GM18526 (cell line): ENCODE data around the gene XK.

Source experiments
- POLR2A ChIP-seq: IDR thresholded peaks from 3 replicates; pipeline ENCODE4 v1.6.1; 2011; ENCODE audit not compliant: insufficient read length; ENCODE audit errors: extremely low read depth

XK gene

DNA sequence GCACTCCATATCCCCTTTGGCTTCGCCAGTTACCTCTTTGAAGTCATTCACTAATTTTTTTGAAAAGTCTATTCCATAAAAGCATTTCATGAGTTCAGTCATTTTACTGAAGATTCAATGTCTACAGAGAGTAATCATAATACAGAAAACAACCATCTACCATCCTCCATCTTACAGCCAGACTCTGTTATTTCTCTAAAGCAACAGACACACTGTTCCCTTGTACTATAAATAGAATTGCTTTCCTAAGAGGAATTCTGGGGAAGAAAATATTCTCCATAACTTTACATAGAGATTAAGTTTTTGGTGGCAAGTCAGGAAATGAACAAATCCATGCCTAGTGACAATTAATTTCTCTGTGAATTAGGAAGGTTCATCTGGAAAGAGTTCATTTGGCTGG, 37.0 kb downstream of the XK start:
- TF ChIP-seq POLR2A = no peak

DNA sequence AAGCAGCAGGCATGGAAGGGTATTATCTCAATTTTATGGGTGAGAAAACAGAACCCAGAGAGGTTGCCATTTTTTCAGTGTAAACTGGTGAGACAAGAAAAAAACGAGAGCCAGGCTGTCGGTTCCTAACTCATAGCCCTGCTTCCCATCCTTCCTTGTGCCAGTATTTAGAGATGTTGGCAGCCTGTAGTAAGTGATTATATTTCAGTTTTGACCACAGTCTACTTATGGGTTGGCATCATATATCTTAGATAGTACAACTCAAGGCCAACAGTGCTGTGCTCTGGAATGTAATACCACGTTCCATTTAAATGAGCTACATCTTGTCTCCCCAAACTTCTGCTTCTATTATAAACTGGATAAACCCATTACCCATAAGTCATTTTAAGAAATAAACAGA, 40.8 kb downstream of the XK start:
- no peak for TF ChIP-seq POLR2A

DNA sequence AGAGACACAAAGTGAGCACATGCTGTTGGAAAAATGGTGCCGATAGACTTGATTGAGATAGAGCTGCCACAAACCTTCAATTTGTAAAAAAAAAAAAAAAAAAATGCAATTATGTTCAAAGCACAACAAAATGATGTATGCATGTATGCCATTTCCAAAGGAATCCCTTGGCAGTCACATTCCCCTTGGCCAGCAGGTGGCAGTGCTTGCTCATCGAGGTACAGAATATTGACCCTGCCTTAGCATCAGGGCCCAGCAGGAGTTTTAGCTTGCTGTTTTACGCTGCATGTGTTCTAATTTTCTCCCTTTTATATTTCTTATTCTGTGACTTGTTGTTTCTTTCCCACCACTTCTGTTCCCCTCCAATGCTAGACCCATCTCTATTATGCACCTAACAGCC, 59.8 kb downstream of the XK start:
- no peak for TF ChIP-seq POLR2A

DNA sequence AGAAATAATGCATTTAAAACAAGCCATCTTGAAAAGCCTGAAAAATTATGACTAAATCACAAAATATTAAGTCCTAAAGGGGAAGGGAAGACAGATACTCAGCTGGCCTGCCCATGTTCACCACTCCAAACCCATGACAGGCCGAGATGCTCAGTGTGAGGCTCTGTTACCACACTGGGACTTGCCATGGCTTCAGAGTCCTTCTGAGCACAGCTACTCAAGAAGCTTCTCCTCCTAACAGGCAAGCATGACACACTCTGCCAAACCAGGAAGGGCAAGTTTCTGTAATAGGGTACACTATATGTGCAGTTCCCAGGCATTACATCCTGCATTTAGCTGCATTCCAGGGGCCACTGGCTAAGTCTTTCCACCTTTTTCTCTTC, 60.2 kb downstream of the XK start:
- TF ChIP-seq POLR2A = no peak

DNA sequence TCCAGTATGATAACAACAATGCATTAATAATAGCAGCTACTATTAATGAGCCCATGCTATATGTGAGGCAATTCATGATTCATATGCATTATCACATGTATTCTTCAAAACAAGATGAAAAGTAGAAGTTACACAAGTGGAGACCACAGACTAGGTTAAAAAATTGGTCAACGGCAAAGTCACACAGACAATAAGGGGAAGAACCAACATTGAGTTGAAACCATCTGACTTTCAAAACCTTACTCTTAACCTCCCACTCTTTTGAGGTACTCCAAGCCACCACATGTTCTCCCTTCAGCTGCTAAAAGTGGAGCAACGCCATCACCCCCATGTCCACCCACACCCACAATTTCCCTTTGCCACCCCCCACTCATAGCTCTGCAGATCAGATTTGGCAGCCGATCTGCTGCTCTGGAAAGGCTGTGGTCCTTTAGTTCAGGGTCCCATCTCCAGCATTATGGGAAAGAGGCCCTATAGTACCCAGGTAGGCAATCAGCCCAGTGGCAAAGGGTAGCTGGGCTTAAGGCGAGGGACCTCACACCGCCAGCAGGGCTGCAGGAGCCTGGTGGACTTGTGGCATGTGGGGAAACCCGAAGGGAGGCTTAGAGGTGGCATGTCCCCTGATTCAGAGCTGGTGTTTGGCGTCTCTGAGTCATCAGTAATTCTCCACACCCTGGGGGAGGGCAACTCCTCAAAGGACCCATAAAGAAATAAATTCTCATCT, 60.8 kb downstream of the XK start:
- TF ChIP-seq POLR2A = no peak

DNA sequence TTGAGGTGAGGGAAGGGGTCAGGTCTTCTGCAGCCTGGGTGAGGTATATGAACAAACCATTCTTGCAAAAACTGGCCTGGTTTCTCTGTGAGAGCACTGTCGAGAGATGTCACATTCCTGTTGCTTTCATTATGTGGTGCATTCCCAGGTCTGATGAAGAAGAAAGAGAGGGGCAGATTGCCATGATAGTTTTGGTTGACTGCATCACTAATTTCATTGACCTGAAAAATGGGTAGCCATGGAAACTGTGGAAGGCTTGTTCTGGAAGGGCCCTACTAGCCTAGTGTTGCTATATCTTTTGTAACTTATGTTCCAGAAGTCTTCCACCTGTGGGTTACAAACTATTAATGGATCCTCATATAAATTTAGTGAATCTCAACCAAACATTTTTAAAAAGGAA, 61.4 kb downstream of the XK start:
- TF ChIP-seq POLR2A = no peak

DNA sequence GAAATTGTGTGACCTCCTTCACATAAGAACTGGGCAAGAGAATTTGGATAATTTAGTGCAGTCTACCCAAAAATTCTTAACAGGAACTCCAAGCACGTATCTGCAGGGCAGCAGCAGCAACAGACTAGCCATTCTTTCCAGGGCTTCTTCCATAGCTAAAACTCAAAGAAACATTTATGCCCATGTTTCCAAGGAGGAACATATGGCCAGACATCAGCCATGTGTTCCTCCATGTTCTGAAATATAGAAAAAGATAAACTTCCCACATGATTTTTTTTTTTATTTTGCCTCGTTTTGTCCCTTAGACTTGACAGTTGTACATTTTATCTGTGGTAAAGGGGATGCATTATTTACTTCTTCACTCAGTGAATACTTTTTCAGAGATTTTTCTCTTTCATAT, 66.7 kb downstream of the XK start:
- TF ChIP-seq POLR2A = no peak

DNA sequence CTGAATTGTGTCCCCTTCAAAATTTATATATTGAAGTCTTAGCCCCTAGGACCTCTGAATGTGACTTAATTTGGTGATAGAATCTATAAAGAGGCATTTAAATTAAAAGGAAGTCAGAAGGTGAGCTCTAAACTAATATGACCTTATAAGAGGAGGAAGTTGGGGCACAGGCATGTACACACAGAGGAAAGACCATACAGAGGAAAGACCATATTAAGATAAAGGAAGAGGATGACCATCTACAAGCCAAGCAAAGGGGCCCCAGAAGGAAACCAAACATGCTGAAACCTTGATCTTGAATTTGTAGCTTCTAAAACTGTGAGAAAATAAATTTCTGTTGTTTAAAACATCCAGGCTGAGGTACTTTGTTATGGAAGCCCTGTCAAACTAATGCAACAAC, 67.3 kb downstream of the XK start:
- no peak for TF ChIP-seq POLR2A

DNA sequence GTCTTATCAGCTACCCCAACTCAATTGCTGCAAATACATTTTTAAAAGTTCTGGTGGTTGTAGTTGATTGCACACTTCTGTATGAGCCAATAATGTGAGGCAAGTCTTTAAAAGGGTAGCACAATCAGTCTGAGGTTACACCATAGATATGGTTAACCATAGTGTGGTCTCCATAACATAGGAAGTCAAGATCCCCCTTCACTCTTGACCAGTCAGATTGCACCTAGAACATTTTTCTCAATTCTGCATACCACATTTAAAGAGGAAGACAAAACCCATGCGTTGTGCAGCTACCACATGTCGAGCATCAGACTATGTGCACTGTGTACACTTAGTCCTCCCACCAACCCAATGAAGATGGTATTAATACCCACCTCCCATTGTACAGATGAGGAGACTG, 67.8 kb downstream of the XK start:
- TF ChIP-seq POLR2A = no peak

DNA sequence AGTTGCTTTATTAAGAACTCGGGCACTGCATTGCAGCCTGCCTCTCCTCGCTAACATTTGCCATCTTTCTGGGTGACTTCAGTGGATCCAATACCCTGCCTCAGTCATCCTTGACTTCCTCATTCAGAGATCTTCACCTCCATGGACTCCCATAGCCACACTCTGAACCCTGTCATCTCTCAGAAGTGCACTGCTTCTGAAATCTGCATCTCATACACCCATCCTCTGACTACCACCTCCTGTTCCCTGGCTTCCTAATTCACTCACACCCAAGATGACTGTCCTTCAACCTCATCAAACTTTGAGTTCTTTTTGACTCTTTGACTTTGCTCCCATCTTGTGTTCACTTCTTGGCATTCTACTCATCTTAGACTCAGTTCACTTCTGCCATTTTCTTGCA, 68.9 kb downstream of the XK start:
- TF ChIP-seq POLR2A = no peak

DNA sequence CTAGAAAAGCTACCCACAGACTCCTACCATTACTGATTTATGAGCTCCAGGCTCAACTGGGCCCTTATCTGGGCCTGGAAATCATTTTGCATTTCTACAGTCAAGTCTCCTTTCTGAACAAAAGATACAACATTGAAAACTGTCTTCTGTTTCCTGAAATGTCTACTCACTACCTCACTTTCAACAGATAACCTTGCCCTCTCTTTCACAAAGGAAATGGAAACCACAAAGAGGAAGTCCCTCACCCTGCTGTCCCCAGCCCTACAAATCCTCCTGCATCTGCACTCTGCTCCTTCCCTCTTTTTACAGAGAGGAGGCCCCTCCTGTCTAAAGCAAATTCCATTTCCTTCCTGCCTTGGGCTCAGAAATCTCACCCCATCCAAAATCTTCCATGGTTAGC, 69.4 kb downstream of the XK start:
- no peak for TF ChIP-seq POLR2A

DNA sequence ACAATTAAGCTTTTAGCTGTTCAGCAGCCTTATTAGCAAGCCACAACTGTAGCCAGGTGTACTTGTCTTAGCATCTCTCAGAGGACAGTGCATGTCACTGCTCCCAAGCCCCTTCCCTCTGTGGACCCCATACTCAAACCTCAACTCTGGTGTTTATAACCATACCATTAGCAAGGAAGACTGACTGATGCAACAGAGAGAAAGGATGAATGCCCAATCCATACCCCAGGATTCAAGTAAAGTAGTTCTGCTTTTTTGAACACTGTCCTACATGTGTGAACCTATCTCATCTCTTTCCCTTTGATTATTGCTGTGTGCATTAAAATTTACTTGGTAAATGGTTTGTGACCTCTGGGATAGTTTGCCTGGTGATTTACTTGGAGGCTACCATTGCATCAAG, 71.5 kb downstream of the XK start:
- no peak for TF ChIP-seq POLR2A

DNA sequence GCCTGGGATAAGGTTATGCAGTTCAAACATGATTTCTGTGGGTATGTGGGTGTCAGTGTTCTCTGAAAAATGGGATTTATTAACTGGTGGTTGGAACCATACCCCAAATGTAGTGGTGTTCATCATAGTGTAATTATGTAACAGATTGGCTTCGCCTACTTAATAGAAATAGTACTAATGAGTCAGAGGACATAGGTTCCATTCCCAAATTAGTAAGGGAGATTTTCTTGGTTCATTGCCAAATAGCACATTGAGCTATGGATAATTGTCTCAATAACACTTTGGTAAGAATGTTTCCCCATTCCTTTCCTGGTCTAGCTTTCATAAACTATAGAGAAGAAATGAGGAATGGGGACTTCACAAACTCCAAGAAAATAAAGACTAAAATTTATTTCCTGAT, 73.8 kb downstream of the XK start:
- no peak for TF ChIP-seq POLR2A

DNA sequence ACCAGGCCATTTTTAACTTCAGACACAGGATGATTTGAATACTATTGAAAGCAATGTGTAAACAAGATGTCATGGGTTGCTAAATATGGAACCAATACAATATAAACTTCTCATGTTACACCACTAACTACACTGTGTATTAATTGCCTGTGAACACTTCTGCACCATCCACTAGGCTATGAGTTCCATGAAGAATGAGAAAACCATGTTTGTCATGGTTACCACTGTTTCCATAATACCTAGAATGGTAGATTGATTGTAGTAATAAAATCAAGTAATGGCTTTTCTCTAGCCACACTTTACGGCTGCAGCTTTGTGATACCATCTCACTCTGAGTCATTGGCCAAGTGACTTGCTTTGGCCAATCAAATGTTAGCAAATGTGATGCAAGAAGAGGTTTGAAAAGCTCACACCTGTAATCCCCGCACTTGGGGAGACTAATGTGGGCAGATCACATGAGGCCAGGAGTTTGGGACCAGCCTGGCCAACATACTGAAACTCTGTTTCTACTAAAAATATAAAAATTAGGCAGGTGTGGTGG, 74.4 kb downstream of the XK start:
- no peak for TF ChIP-seq POLR2A

DNA sequence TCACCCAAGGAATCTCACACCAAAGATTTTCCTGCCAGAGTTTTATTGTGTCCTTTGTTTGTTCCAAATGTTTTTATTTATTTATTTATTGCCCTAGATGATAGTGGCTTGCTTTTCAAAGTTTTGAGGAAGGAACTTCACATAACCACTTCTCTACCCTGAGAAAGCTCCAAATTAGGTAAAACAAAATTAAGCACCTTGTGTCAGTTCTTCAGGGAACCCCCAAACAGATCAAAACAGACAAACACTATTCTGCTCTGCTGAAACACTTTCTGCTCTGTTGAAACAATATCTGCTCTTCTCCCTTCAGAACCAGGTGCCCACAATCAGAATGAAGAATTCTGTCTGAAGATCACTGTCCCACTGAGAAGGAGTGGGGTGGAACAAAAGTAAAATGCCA, 77.8 kb downstream of the XK start:
- TF ChIP-seq POLR2A = no peak

DNA sequence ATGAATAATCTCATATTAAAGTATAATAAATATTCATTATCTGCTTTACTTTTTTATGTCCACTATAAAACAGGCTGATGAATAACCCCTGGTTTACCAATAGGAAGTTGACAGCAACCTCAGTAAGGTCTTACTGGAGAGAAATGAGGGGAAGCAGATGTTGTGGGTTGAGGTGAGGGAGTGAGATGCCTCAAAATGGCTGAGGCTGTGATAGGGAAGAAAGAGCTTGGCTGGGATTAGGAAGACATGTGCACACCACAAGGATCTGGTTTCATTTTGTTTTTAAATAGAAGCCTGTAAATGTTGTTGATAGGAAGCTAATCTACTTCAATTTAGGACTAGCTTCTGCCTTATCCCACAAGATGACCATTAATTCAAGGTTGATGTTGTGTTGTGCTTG, 79.9 kb downstream of the XK start:
- no peak for TF ChIP-seq POLR2A

DNA sequence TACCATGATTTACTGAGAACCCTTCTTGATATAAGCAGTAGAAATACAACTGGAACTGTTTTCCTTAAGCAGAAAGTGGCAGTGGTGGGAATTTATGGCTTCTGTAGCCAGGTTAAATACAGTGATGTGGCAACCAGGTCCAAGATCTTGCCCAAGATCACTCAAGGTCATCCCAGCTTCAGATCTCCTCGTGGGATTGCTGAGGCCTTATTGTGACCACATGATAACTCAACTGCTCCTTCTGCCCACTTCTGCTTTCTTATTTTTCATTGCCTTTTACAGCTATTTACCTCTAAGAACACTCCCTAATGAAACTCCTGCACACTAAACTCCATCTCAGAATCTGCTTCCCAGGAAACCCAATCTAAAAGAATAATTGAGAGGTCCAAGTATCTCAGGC, 81.8 kb downstream of the XK start:
- no peak for TF ChIP-seq POLR2A

DNA sequence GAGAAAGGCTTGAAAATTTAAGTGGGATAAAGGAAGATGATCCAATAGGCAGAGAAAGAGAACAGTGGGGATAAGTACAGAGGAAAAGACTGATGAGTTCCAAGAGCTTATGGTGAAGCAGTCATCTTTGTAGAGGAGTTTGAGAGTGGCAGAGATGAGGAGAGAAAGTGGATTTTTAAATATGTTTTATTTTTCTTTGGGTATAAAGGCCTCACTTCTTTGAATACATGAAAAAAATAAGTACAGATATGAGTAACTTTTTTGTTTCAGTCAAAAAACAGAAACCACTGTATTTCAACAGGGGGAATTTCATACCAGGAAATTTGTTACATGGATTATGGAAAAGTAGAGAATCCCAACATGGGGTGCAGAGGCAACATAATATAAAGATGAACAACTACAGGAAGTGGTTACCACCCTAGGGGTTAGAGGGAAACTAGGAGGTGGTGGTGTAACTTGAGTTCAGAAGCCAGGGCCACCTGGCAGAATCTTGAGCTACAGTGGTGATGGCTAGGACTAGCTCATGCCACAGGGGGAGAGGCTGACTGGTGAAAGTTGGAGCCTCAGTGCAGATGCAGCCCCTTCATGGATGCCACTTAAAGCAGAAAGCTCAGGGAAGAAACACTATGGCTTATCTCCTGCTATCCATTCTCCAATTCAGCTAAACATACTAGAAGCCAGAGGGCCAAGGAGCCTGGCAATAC, 90.8 kb downstream of the XK start:
- TF ChIP-seq POLR2A = no peak

DNA sequence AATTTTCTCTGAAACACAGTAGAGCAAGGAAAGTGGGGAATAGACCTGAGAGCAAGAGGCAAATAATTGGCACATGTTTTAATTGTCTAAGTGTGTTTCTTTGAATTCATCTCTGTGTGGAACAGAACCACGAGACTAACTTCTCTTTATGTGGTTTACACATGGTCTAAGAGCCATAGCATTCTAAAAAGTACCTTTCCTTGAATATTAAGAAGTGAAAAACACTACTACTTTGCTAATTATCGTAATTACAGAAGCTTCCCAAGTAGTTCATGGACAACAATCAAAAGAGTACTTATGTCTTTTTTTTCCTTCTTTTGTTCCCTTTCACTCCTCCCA, 91.4 kb downstream of the XK start:
- no peak for TF ChIP-seq POLR2A
